ENCODE data around the gene AR. TPM values are rescaled to one million over a fixed set of nuclear protein-coding genes. Genes with fewer than 3 reads are reported as not detected.

Gene AR
- total and polyA plus RNA-seq, 2 of the 4 experiments (the other 2 are of a cell fraction), result 1.5 to 4.7 TPM

DNA sequence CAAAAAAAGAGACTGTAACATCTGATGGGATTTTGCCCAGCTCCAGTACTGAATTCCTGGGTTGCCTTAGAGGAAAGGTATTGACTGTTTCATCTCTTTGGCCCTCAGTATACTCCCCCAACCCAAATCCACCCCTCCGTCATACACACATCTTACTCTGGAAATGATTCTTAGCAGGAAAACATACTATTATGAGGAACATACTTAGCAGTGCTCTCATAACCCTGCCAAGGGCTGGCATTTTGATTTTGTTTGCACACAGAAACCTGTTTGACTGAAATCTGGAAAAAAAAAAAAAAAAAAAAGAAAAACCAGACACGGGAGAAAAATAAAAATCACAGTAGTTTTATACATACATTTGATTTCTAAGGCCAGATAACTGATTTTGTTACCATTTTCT, 19.4 kb upstream of the AR start:
- no peak overlapping the region for H3K4me2 ChIP-seq (ENCODE audit: low read depth, low read length)
- POLR2A ChIA-PET (ENCODE audit: unreplicated experiment), result no interaction called here
- no peak overlapping the region for H3K56ac ChIP-seq (ENCODE audit: extremely low read depth, insufficient read depth, low read length)
- no peak overlapping the region for H4K8ac ChIP-seq (ENCODE audit: low read depth in 2 of 2, low read length in 2 of 2)
- H3K36me3 ChIP-seq (ENCODE audit: control insufficient read depth, insufficient read depth, low read length), result no peaks in the 10 kb centered on the region
- H2AK9ac ChIP-seq (replicated peaks; ENCODE audit: low read depth, low read length, poor library complexity), result no peak overlapping the region
- H2AFZ ChIP-seq (replicated peaks; ENCODE audit: low read length, poor library complexity), result no peak overlapping the region
- H3K14ac ChIP-seq (replicated peaks; ENCODE audit: low read depth, low read length), result no peak overlapping the region
- H3K4ac ChIP-seq (ENCODE audit: low read depth, low read length), result no peak overlapping the region
- BruUV-seq (replicated peaks), result no TSS peak
- no peaks in the 10 kb centered on the region for H3K79me1 ChIP-seq (ENCODE audit: low read depth in 1 of 2, low read length in 2 of 2)
- H3K9me3 ChIP-seq (ENCODE audit: control insufficient read depth, insufficient read depth, low read length), result no peaks in the 10 kb centered on the region
- no peak overlapping the region for H2BK120ac ChIP-seq (ENCODE audit: low read depth, low read length)
- no peak overlapping the region for H3K23ac ChIP-seq (ENCODE audit: low read depth, low read length)
- in situ Hi-C loops (cut with MboI; ENCODE audit: low sequenced_read_pairs) (no loop called here), dilution Hi-C loops (cut with HindIII; ENCODE audit: low sequenced_read_pairs, unreplicated experiment) (no loop called here), intact Hi-C loops (cut with micrococcal nuclease) (no loop called here)
- H3K4me3 ChIP-seq (ENCODE audit: insufficient read depth, low read depth, low read length), result no peak overlapping the region
- no peak overlapping the region for H2BK20ac ChIP-seq (ENCODE audit: low read depth, low read length)
- no peaks in the 10 kb centered on the region for H3K4me1 ChIP-seq (ENCODE audit: control insufficient read depth, insufficient read depth, low read length)
- H3K18ac ChIP-seq (ENCODE audit: low read depth, low read length), result no peak overlapping the region
- H4K91ac ChIP-seq (ENCODE audit: insufficient read depth, low read depth, low read length), result no peak overlapping the region
- no peak overlapping the region for H2BK5ac ChIP-seq (ENCODE audit: low read depth, low read length, poor library complexity, severe bottlenecking)
- DNase-seq (no peak), ATAC-seq (ENCODE audit: low read depth) (no peak)
- H3K27ac ChIP-seq (ENCODE audit: insufficient read depth, low read length), result no peak overlapping the region
- no peaks in the 10 kb centered on the region for H3K9me1 ChIP-seq (ENCODE audit: insufficient read depth, low read length)
- H3K27me3 ChIP-seq (ENCODE audit: control insufficient read depth, insufficient read depth, low read length), result no peaks in the 10 kb centered on the region
- no CpG with 5 or more reads among the region's 2 CpGs for WGBS, 2 experiments (ENCODE audit: extremely low coverage in 2 of 2, insufficient read length in 1 of 2)
- H2AK5ac ChIP-seq (ENCODE audit: low read depth, low read length), result no peak overlapping the region
- no peak overlapping the region for H2BK15ac ChIP-seq (ENCODE audit: low read depth, low read length)
- CTCF ChIA-PET, result no interaction called here
- no peaks in the 10 kb centered on the region for H4K20me1 ChIP-seq (ENCODE audit: insufficient read depth, low read length)
- no peak overlapping the region for H3K9ac ChIP-seq (ENCODE audit: low read depth, low read length)
- H4K5ac ChIP-seq (ENCODE audit: low read depth, low read length), result no peak overlapping the region
- no peak for TF ChIP-seq USF2 (IDR thresholded peaks at IDR 0.05; ENCODE audit: low read depth, low read length)
- TF ChIP-seq NFE2L2 (IDR thresholded peaks at IDR 0.05; ENCODE audit: low read depth, low read length), result no peak
- no peak for TF ChIP-seq CTCF (conservative IDR thresholded peaks at IDR 0.05; ENCODE audit: low read depth, low read length)
- no peak for TF ChIP-seq CHD1 (IDR thresholded peaks at IDR 0.05; ENCODE audit: low read depth, low read length)
- no peak for TF ChIP-seq BHLHE40 (IDR thresholded peaks at IDR 0.05; ENCODE audit: low read depth, low read length)
- no peak for TF ChIP-seq MAFK (IDR thresholded peaks at IDR 0.05; ENCODE audit: low read depth, low read length)
- TF ChIP-seq RAD21 (IDR thresholded peaks at IDR 0.05; ENCODE audit: low read length), result no peak
- TF ChIP-seq RFX5 (IDR thresholded peaks at IDR 0.05; ENCODE audit: low read depth, low read length), result no peak
- no peak for TF ChIP-seq CEBPB (IDR thresholded peaks at IDR 0.05; ENCODE audit: low read depth, low read length)
- TF ChIP-seq SMC3 (IDR thresholded peaks at IDR 0.05; ENCODE audit: low read depth, low read length), result no peak
- TF ChIP-seq POLR2A (IDR thresholded peaks at IDR 0.05; ENCODE audit: low read depth, low read length), result no peak

Data from IMR-90 (cell line).